Activated T-cell treated with anti-CD3 and anti-CD28 coated beads, Interleukin-2, amount 50 U/mL, for 24 hours (primary cell): Measurements from ENCODE around the gene RRM1.
A peak's percentile ranks its signal among the peaks of the same experiment; 100 is the strongest.

Source experiments
- DNase-seq: peaks from one replicate; pipeline ENCODE4 v3.0.0-alpha.2; 2020
- H3K27ac Mint-ChIP-seq: 2 replicates; pipeline ENCODE4 v1.8.0; 2020; ENCODE audit warnings: mild to moderate bottlenecking, mixed read lengths
- H3K27me3 Mint-ChIP-seq: 2 replicates; pipeline ENCODE4 v1.8.0; 2020; ENCODE audit warnings: mixed read lengths
- H3K36me3 Mint-ChIP-seq: 2 replicates; pipeline ENCODE4 v1.8.0; 2020; ENCODE audit warnings: low read depth, mixed read lengths
- H3K4me1 Mint-ChIP-seq: 2 replicates; pipeline ENCODE4 v1.8.0; 2020; ENCODE audit warnings: low read depth, mixed read lengths
- H3K4me3 Mint-ChIP-seq: 2 replicates; pipeline ENCODE4 v1.8.0; 2020; ENCODE audit warnings: mild to moderate bottlenecking, moderate library complexity, mixed read lengths
- H3K9me3 Mint-ChIP-seq: 2 replicates; pipeline ENCODE4 v1.8.0; 2020; ENCODE audit warnings: mixed read lengths

The RRM1 gene

DNA sequence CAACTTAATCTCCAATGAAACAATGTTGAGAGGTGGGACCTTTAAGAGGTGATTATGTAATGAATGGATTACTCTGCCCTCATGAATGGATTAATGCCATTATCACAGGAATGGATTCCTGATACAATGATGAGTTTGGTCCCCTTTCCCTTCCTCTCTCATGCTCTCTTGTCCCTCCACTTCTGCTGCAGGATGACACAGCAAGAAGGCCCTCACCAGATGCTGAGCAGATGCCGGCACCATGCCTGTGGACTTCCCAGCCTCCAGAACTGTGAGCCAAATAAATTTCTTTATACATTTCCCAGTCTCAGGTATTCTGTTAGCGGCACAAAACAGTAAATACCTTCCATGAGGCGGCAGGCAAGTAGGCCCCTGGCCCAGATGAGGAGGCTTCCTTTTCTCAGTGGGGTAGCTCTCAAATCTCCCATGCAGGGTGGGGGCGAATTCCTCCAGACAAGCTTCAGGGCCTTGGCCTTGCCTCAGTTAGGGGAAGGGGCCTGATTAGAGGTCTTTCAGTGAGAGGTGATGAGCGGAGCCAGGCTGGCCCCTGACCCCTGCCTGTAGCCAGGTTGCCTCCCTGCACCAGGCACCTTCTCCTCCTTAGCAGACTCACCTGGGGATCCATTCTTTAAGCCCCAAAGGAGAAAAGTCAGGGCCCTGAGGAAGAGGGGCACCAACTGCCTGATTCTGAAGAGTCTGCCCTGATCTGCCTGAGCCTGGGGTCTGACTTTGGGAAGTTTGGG lies 86.0 kb downstream of the RRM1 start:
- no peaks in the 10 kb centered on the region for H3K9me3 Mint-ChIP-seq
- H3K36me3 Mint-ChIP-seq, result no peaks in the 10 kb centered on the region
- H3K4me3 Mint-ChIP-seq, result no peak overlapping the region
- DNase-seq, result no peak
- H3K27me3 Mint-ChIP-seq, result peaks cover 15% of the 10 kb centered on the region
- H3K4me1 Mint-ChIP-seq, result no peaks in the 10 kb centered on the region
- no peak overlapping the region for H3K27ac Mint-ChIP-seq

DNA sequence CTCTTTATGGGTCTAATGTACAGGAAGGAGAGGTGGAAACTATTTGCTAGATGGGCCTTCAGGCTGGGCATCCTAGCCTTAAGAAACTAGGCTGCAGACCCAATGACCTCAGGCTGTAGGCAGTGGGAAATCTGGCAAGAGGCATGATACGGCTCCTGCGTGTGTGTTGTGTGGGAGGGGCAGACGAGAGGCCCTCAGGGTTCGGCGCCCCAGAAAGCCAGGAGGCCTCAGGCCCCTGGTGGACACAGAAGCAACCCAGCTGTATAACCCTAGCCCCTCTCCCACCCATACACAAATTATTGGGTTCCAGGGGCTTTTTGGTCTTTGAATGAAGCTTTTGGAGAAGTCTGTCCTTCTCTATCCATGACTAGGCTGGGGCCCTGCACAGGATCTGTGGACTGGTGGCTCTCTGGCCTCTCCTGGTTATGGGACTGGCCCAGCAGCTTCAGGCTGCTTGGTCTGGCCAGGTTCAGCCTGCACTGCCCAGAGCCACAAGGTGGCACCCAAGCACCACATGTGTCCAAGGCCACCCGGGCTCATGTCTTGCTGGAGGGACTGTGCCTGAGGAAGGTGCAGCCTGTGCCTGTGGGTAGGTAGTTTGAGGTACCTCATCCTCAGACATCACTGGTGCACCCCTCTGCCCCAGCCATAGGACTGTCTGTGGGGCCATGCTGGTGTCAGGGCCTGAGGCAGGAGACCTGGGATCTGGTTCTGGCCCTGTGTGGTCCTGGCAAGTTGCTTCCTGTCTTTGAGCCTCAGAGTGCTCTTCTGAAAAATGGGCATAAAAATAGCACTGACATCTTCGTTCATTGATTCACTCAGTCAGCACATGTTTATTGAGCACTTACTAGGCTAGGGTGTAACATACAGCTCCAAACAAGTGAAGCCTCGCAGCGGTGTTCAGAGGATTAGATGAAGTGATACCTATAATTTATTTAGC lies 87.5 kb downstream of the RRM1 start:
- Mint-ChIP-seq H3K36me3 (no peaks in the 10 kb centered on the region), H3K27ac (no peak overlapping the region), H3K4me1 (no peaks in the 10 kb centered on the region), H3K27me3 (peaks cover 5% of the 10 kb centered on the region), H3K9me3 (no peaks in the 10 kb centered on the region), H3K4me3 (no peak overlapping the region)
- peak; percentile 45 for DNase-seq

DNA sequence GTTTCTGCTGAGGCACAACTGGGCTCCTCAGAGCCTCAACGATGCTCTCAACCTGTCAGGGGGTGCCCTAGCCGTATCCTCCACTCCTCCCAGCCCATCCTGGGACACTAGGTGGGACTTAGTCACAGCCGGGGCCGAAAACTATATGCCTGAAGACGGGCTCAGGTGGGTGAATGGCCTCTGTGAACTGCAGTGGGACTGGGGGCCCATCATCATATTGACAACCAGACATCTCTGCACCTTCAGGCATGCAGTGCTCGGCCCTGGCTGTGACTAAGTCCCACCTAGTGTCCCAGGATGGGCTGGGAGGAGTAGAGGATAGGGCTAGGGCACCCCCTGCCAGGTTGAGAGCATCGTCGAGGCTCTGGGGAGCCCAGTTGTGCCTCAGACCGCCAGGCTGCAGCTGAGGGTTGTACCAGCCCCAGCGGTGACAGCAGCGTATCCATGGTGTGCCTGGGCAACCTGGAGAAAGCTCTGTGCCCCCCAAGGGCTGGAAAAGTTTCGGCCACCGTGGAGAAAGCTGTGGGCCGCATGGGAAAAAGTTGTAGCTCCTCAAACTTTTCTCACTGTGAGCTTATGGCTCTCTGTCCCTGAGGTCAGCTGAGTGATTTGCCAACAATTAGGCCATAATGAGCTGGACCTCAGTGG lies 88.9 kb downstream of the RRM1 start:
- no peak overlapping the region for H3K27ac Mint-ChIP-seq
- no peak for DNase-seq
- H3K27me3 Mint-ChIP-seq, result peaks cover 9% of the 10 kb centered on the region
- no peaks in the 10 kb centered on the region for H3K9me3 Mint-ChIP-seq
- H3K4me3 Mint-ChIP-seq, result no peak overlapping the region
- H3K36me3 Mint-ChIP-seq, result no peaks in the 10 kb centered on the region
- H3K4me1 Mint-ChIP-seq, result peaks cover 8% of the 10 kb centered on the region

DNA sequence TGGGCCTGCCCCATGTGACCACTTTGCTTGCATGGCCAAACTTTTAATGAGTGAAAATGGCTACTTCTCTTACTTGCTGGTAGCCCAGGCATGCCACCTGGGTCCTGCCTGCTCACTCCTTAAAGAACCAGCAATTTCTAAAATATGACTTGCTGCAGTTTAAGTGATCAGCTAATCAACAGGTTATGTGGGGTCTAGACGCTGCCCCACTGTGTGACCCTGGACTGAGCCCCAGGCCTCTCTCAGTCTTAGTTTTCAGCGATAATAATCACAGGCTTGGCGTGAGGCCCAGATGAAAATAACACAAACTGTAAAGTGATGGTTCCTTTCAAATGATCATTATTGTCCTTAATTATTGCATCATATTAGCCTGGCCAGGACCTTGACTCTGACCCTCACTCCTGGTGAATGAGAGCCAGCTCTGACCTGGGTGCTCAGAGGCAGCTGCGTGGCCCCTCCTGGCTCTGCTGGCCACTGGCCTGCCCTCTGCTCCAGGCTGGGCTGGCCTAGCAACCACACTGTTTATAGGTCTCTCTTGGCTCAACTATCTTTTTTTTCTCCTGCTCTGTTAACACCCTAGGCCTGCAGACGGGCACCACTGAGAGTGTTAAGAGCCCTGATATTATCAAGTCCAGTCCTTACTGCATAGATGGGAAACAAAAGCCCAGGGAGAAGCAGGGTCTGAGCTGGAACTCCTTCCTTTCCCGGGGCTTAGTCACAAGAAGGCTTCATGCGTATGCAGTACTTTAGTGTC lies 89.7 kb downstream of the RRM1 start:
- Mint-ChIP-seq H3K27ac (no peak overlapping the region), H3K4me3 (no peak overlapping the region), H3K27me3 (peaks cover 9% of the 10 kb centered on the region), H3K9me3 (no peaks in the 10 kb centered on the region), H3K4me1 (peaks cover 8% of the 10 kb centered on the region), H3K36me3 (no peaks in the 10 kb centered on the region)
- DNase-seq, result no peak

DNA sequence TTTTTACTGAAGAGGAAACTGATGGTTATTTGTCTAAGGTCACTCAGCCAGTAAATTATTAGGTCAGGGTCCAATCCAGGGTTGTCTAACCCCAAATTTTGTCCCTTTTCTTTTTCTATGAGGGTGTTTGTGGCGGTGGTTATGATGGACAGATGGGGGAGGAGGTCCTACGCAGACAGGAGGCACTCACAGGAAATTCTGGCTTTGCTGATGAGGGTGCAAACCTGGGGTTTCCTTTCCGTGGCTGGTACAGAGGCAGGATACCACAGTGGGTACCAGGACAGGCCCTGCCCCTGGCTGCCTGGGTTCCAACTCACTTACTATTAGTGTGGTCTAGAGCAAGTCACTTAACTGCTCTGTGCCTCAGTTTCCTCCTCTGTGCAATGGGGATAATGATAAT lies 91.0 kb downstream of the RRM1 start:
- Mint-ChIP-seq H3K4me3 (no peak overlapping the region), H3K4me1 (peaks cover 8% of the 10 kb centered on the region), H3K27ac (no peak overlapping the region), H3K27me3 (peaks cover 9% of the 10 kb centered on the region), H3K9me3 (no peaks in the 10 kb centered on the region), H3K36me3 (no peaks in the 10 kb centered on the region)
- DNase-seq, result no peak

DNA sequence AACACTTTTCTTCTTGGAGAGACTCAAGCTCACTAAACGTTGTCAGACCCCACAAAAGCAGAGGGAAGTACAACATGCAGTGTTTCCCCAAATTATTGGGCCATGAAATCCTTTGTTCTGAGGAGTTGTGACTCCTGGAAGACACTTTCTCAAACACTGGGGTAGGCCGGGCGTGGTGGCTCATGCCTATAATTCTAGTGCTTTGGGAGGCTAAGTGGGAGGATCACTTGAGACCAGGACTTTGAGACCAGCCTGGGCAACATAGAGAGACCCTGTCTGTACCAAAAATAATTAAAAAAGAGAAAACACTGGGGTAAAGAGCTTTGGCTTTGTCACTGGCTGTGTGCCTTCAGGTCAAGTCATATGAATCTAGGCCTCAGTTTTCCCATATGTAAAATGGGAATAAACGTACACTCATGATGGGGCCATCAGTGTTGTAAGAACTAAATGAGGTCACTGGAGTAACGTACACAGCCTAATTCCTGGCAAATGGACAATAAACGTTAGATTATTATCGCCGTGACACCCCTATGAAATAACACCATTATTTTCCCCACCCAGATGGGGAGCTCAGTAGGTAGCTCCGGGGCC lies 92.0 kb downstream of the RRM1 start:
- Mint-ChIP-seq H3K4me1 (peaks cover 8% of the 10 kb centered on the region), H3K9me3 (no peaks in the 10 kb centered on the region), H3K4me3 (peak overlapping the region; percentile 69), H3K36me3 (no peaks in the 10 kb centered on the region), H3K27ac (no peak overlapping the region), H3K27me3 (peaks cover 9% of the 10 kb centered on the region)
- no peak for DNase-seq

DNA sequence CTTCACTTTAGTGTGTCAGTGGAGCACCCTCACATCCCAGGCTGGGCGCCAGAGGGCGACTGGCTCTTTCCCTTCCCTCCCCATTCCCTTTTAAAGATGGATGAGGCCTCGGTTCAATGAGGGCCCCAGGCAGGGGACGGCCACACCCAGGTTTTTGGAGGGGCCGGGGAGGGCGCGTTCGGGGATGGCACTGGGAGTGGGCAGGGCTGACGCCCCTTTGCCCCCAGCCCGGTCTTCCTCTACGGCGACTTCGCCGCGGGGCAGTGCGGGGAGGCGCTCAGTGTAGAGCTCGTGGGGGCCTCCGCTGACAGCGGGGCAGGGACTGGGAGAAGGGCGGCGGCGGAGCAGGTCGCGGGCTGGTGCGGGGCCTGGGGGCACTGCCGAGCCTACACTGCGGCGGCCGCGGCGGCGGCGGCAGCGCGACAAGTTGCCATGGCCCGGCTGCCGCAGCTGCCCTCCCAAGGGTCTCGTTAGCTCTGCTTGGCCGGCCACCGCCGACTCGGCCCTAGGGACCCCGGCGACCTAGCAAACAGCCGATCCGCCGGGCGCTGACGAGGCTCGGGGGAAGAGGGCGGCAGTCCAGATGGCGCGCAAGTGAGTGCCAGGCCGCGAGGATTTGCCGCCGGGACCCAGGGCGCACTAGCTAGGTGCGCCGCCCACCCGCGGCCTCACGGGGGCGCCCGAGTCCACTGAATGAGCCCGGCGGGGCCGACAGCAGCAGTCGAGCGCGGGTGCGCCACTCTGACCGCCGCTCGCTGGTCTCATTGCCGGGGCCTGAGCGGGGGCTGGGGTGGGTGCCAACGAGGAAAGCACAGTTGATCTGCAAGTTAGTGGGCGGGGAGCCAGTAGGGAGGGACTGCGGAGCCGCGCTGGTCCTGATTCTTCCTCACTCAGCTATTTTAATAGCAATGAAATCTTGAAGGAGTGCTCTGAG lies 92.7 kb downstream of the RRM1 start:
- DNase-seq, result peak; percentile 94
- Mint-ChIP-seq H3K9me3 (no peaks in the 10 kb centered on the region), H3K36me3 (no peaks in the 10 kb centered on the region), H3K4me1 (peaks cover 8% of the 10 kb centered on the region), H3K27ac (no peak overlapping the region), H3K27me3 (peaks cover 9% of the 10 kb centered on the region), H3K4me3 (peak overlapping the region; percentile 69)
